ENCODE results near the gene VWA3B. TPM values are rescaled to one million over a fixed set of nuclear protein-coding genes. Genes with fewer than 3 reads are reported as not detected.

VWA3B gene
- total RNA-seq, 1 donor: not detected

DNA sequence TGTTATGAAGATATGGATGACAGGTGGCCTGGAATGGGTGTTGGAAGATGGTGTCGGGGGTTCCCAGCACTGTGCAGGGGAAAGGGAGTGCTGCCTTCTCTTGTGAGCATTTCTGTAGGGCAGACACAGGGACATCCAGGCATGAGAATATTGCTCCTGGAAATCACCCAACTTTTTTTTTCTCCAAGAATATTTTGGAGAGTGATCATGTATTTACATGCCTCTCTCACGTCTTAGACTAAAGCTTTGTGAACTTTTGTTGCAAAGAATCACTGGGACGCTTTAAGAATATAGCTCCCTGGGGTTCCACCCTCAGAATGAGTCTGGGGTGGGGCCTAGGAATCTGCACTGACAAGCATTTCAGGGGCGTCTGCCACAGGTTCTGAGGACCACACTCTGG is 68.7 kb downstream of the VWA3B start:
- H3K4me3 ChIP-seq (ENCODE audit: low read depth, low read length): no peak overlapping the region
- DNase-seq (ENCODE audit: low read depth): no peak
- TF ChIP-seq CTCF (IDR thresholded peaks at IDR 0.05; ENCODE audit: insufficient read depth, low read length): no peak

DNA sequence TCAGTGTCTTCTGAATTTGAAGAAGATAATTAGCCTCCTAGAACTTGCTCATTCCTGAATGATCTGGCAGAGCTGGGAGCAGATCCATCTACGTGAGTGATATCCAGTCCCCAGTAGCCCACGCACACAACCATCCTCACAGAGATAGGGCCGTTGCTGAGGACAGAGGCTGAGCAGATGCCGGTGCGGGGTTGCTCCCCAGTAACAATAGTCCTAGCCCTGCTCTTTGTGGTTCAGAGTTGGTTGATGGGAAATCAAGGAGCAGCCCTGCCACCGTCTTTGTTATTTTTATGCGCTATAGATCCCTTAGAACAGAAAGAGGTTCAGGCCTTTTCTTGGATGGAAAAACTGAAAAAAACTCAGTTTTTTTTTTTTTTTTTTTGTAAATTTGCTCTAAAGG is 69.3 kb downstream of the VWA3B start:
- no peak overlapping the region for H3K4me3 ChIP-seq (ENCODE audit: low read depth, low read length)
- no peak for TF ChIP-seq CTCF (IDR thresholded peaks at IDR 0.05; ENCODE audit: insufficient read depth, low read length)

GRCh38 chr2:98157557-98157956 is 70.6 kb downstream of the VWA3B start:
- DNase-seq (ENCODE audit: low read depth): no peak
- no peak for TF ChIP-seq CTCF (IDR thresholded peaks at IDR 0.05; ENCODE audit: insufficient read depth, low read length)
- H3K4me3 ChIP-seq (ENCODE audit: low read depth, low read length): no peak overlapping the region

More for the DNA sequence above, 69.3 kb downstream of the VWA3B start:
- DNase-seq (ENCODE audit: low read depth): no peak

DNA sequence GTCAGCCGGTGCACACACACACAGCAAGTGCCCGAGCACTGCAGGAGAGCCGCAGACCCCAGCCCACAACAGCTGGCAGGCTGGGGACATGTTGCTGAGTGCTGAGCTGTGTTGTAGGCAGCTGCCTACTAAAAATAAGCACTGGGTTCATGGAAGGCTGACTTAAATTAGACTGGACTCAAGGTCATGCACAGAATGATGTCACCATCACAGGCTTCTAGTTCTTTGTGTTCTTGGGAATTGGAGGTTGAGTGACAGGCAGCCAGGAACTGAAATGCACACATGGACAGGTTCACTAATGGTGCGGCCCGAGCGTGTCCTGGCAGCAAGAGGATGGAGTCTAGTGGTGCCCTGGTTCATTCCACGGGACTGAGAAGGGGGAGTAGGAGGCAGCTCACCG is 71.3 kb downstream of the VWA3B start:
- TF ChIP-seq CTCF (IDR thresholded peaks at IDR 0.05; ENCODE audit: insufficient read depth, low read length): no peak
- no peak overlapping the region for H3K4me3 ChIP-seq (ENCODE audit: low read depth, low read length)
- no peak for DNase-seq (ENCODE audit: low read depth)

DNA sequence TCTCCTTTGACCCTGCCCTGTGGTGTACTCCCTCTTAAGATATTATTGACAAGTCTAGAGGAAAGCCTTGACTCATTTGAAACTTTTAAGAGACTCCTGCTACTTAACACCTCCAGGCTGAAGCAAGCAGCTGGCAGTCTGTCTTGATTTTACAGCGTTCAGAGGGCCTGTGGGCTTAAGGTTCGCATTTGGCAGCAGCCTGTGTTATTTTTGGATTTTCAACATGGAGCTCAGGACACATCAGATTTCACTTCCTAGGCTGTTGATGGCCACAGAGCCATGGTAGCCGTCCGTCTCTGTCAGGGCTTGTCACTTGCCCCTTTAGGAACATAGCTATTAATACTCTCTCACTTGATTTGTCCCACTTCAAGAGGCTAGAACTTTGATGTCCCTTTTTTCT is 73.6 kb downstream of the VWA3B start:
- DNase-seq (ENCODE audit: low read depth): no peak
- no peak overlapping the region for H3K4me3 ChIP-seq (ENCODE audit: low read depth, low read length)
- TF ChIP-seq CTCF (IDR thresholded peaks at IDR 0.05; ENCODE audit: insufficient read depth, low read length): no peak

GRCh38 chr2:98161186-98161585 is 74.2 kb downstream of the VWA3B start:
- no peak for TF ChIP-seq CTCF (IDR thresholded peaks at IDR 0.05; ENCODE audit: insufficient read depth, low read length)
- DNase-seq (ENCODE audit: low read depth): no peak
- H3K4me3 ChIP-seq (ENCODE audit: low read depth, low read length): no peak overlapping the region

GRCh38 chr2:98164256-98164655 is 77.3 kb downstream of the VWA3B start:
- DNase-seq (ENCODE audit: low read depth): no peak
- TF ChIP-seq CTCF (IDR thresholded peaks at IDR 0.05; ENCODE audit: insufficient read depth, low read length): no peak
- no peak overlapping the region for H3K4me3 ChIP-seq (ENCODE audit: low read depth, low read length)
